ENCODE results near the gene SLC4A2.

SLC4A2 gene

DNA sequence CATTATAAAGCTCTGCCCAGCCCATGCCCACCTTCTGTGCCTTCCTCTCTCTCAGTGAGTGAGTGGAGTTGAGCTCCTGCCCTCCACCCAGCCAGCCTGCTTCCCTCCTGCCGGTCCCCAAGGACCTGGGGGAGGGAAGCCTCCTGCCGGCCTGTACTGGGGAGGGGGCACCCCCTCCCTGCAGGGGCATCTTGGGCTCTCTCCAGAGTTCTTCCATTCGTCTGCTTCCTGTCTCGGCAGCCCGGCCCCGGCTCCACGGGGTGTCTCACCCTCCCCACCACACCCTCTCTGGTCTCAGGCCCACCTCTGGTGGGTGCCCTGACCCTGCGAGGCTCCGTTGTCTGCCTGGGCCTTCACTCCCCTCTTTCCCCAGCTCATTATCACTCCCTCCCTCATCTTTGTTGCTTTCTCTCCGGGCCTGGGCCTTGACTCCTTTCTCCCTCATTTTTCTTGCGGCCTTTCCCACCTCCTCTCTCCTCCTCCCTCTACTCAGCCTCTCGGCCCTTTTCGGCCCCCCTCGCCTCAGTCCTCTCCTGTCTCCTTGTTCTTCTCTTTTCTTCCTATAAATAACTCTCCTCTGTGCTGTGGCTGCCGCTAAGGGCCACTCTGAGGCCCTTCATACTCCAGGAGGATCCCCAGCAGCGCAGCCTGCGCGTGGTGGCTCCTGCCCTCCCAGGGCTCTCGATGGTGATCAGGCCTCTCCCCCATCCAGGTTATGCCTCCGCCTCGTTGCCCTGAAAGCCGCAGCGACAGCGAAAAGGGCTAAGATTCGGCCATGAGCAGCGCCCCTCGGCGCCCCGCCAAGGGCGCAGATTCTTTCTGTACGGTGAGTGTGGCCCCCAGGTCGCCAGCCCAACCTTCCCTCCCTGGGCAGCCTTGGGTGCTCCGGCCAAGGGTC lies 2.1 kb downstream of the SLC4A2 start:
- no peak for TF ChIP-seq CTCF (conservative IDR thresholded peaks at IDR 0.05; ENCODE audit: low read depth, low read length)
- H3K4me3 ChIP-seq (ENCODE audit: low read depth, low read length), result peak overlapping the region; percentile 77
- peak; percentile 52 for DNase-seq (ENCODE audit: low read depth)

DNA sequence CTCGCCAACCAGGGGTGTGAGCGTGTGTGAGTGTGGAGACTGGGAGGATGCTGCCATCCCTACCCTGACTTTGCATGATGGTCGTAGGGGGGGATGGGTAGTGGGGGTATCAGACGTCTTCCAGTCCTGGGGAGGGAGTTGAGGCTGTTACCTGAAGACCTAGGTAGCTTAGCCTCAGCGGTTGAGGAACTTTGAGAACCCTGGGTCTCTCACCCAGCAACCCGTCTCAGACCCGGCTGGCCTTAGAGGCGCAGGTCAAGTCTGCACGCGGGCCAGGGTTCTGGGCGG lies 2.7 kb downstream of the SLC4A2 start:
- no peak for TF ChIP-seq CTCF (conservative IDR thresholded peaks at IDR 0.05; ENCODE audit: low read depth, low read length)
- peak overlapping the region; percentile 77 for H3K4me3 ChIP-seq (ENCODE audit: low read depth, low read length)
- no peak for DNase-seq (ENCODE audit: low read depth)

- H3K4me3 ChIP-seq (ENCODE audit: low read depth, low read length), result peak overlapping the region; percentile 40
- no peak for TF ChIP-seq CTCF (conservative IDR thresholded peaks at IDR 0.05; ENCODE audit: low read depth, low read length)
- DNase-seq (ENCODE audit: low read depth), result peak; percentile 80
Measured at GRCh38 chr7:151062399-151063211, 3.2 kb downstream of the SLC4A2 start.

- peak overlapping the region; percentile 28 for H3K4me3 ChIP-seq (ENCODE audit: low read depth, low read length)
- peak; percentile 80 for DNase-seq (ENCODE audit: low read depth)
- no peak for TF ChIP-seq CTCF (conservative IDR thresholded peaks at IDR 0.05; ENCODE audit: low read depth, low read length)
Measured at GRCh38 chr7:151063212-151063561, 3.8 kb downstream of the SLC4A2 start.

- DNase-seq (ENCODE audit: low read depth), result no peak
- H3K4me3 ChIP-seq (ENCODE audit: low read depth, low read length), result no peak overlapping the region
- no peak for TF ChIP-seq CTCF (conservative IDR thresholded peaks at IDR 0.05; ENCODE audit: low read depth, low read length)
Measured at GRCh38 chr7:151064454-151064853, 5.1 kb downstream of the SLC4A2 start.

DNA sequence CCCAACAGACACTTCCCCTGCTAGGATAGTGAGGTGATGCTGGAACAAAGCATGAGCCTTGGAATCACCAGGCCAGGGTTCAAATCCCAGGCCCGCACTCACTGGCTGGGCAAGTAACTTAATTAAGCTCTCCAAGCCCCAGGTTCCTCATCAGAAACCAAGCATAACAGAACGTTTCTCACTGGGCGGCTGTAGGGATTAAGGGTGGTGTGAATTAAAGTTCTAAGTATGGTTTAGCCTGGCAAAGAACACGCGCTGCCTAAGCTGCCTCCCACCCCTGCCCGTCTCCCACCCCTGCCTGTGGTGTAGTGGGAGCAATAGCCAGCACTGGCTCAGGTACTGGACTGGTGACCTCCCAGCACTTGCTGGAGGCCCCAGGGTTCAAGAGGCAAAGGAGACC lies 5.6 kb downstream of the SLC4A2 start:
- no peak overlapping the region for H3K4me3 ChIP-seq (ENCODE audit: low read depth, low read length)
- no peak for TF ChIP-seq CTCF (conservative IDR thresholded peaks at IDR 0.05; ENCODE audit: low read depth, low read length)
- DNase-seq (ENCODE audit: low read depth), result no peak
